Prostate gland (tissue), 2 donors: ENCODE data around the gene ATXN1.

Experiments used
- POLR2A ChIP-seq: fragments of 450-650 bp; IDR thresholded peaks from one replicate; pipeline ENCODE4 v1.6.1; 2016; ENCODE audit warnings: antibody characterized with exemption, mild to moderate bottlenecking
- TF ChIP-seq, protein P1 (sequence below), 4 experiments: fragments of 200-600 bp in 2 of 4; fragments of 450-650 bp in 2 of 4; sonication (generic) in 2 of 4; IDR thresholded peaks; 1 replicate in 3 of 4; 2 replicates in 1 of 4; pipeline ENCODE4 v1.5.1; 2016 to 2019; ENCODE audit warnings: antibody characterized with exemption in 4 of 4, mild to moderate bottlenecking in 2 of 4, moderate library complexity in 2 of 4

DNA sequence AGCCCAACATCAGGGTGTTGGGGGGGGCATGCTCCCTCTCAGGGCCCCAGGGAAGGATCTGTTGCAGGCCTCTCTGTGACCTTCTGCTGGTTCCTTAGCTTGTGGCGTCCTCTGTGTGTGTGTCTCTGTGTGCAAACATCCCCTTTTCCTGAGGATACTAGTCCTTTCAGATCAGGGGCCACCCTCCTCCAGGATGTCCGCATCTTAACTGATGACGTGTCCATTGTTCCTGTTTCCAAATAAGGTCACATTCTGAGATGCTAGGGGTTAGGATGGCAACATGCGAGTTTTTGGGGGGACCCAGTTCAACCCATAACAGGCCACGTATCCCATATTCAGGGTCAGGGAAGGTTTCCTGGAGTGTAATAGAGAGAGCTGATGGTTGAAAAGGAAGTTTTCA is 482.0 kb downstream of the ATXN1 start:
- TF ChIP-seq, protein P1, sequence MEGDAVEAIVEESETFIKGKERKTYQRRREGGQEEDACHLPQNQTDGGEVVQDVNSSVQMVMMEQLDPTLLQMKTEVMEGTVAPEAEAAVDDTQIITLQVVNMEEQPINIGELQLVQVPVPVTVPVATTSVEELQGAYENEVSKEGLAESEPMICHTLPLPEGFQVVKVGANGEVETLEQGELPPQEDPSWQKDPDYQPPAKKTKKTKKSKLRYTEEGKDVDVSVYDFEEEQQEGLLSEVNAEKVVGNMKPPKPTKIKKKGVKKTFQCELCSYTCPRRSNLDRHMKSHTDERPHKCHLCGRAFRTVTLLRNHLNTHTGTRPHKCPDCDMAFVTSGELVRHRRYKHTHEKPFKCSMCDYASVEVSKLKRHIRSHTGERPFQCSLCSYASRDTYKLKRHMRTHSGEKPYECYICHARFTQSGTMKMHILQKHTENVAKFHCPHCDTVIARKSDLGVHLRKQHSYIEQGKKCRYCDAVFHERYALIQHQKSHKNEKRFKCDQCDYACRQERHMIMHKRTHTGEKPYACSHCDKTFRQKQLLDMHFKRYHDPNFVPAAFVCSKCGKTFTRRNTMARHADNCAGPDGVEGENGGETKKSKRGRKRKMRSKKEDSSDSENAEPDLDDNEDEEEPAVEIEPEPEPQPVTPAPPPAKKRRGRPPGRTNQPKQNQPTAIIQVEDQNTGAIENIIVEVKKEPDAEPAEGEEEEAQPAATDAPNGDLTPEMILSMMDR (IDR thresholded peaks at IDR 0.05), result no peak
- no peak for TF ChIP-seq POLR2A
